WTC11 (cell line): ENCODE measurements around the gene SART1. TPM values are rescaled to one million over a fixed set of nuclear protein-coding genes. Genes with fewer than 3 reads are reported as not detected.

Source experiments
- ATAC-seq: fragments of 200-7000 bp; cut with Tn5 transposase; 2 replicates; pipeline ENCODE4 v1.10.0; 2021; ENCODE audit warnings: mild to moderate bottlenecking, moderate library complexity
- CTCF ChIA-PET: fragments of 300-600 bp; sonication (Branson Sonifier 250); formaldehyde crosslinking; loops from one replicate; lab custom pipeline; 2021; ENCODE audit warnings: antibody characterized with exemption; lab: Charles Lee
- POLR2A ChIA-PET: fragments of 350-600 bp; sonication (Branson Sonifier 250); formaldehyde crosslinking; loops from one replicate; lab custom pipeline; 2021; ENCODE audit warnings: antibody characterized with exemption; lab: Charles Lee
- DNase-seq: peaks from one replicate; pipeline ENCODE4 v3.0.0; 2021; ENCODE audit warnings: low spot score
- H3K27ac Mint-ChIP-seq: 2 replicates; pipeline ENCODE4 v1.8.0; 2021; ENCODE audit warnings: mixed read lengths
- H3K27me3 Mint-ChIP-seq: 2 replicates; pipeline ENCODE4 v1.8.0; 2021; ENCODE audit warnings: low read depth, mild to moderate bottlenecking, moderate library complexity, mixed read lengths
- H3K36me3 Mint-ChIP-seq: 2 replicates; pipeline ENCODE4 v1.8.0; 2021; ENCODE audit warnings: mixed read lengths
- H3K4me1 Mint-ChIP-seq: 2 replicates; pipeline ENCODE4 v1.8.0; 2022; ENCODE audit warnings: mixed read lengths
- H3K4me3 Mint-ChIP-seq: 2 replicates; pipeline ENCODE4 v1.8.0; 2021; ENCODE audit warnings: mild to moderate bottlenecking, moderate library complexity, mixed read lengths
- H3K9me3 Mint-ChIP-seq: 2 replicates; pipeline ENCODE4 v1.8.0; 2021; ENCODE audit warnings: mixed read lengths
- ARID4B ChIP-seq: sonication (generic); formaldehyde crosslinking; IDR thresholded peaks from 2 replicates; pipeline ENCODE4 v1.8.0; 2023; ENCODE audit warnings: missing genetic modification reagents, mild to moderate bottlenecking, borderline replicate concordance
- ATF1 ChIP-seq: sonication (generic); formaldehyde crosslinking; IDR thresholded peaks from 2 replicates; pipeline ENCODE4 v1.8.1; 2023; ENCODE audit warnings: mild to moderate bottlenecking, moderate library complexity, missing genetic modification reagents
- ATF6 ChIP-seq: sonication (generic); formaldehyde crosslinking; IDR thresholded peaks from 2 replicates; pipeline ENCODE4 v1.8.1; 2023; ENCODE audit warnings: mild to moderate bottlenecking, missing genetic modification reagents
- E2F5 ChIP-seq: sonication (generic); formaldehyde crosslinking; IDR thresholded peaks from 2 replicates; pipeline ENCODE4 v1.8.1; 2022; ENCODE audit warnings: mild to moderate bottlenecking, moderate library complexity, missing genetic modification reagents
- ESRRA ChIP-seq: sonication (generic); formaldehyde crosslinking; IDR thresholded peaks from 2 replicates; pipeline ENCODE4 v1.8.1; 2022; ENCODE audit warnings: mild to moderate bottlenecking, missing genetic modification reagents, borderline replicate concordance
- FOXP1 ChIP-seq: sonication (generic); formaldehyde crosslinking; IDR thresholded peaks from 2 replicates; pipeline ENCODE4 v1.8.0; 2022; ENCODE audit warnings: missing genetic modification reagents, mild to moderate bottlenecking, moderate library complexity, borderline replicate concordance
- GABPB1 ChIP-seq: sonication (generic); formaldehyde crosslinking; IDR thresholded peaks from 2 replicates; pipeline ENCODE4 v1.8.1; 2023; ENCODE audit warnings: mild to moderate bottlenecking, missing genetic modification reagents
- HMGA2 ChIP-seq: fragments of 250-450 bp; sonication (Bioruptor Pico); IDR thresholded peaks from 2 replicates; pipeline ENCODE4 v1.4.0; 2021; ENCODE audit warnings: mild to moderate bottlenecking, moderate library complexity
- JUN ChIP-seq: sonication (generic); formaldehyde crosslinking; IDR thresholded peaks from 2 replicates; pipeline ENCODE4 v1.8.0; 2023; ENCODE audit warnings: mild to moderate bottlenecking, missing genetic modification reagents
- MYBL2 ChIP-seq: sonication (generic); formaldehyde crosslinking; IDR thresholded peaks from 2 replicates; pipeline ENCODE4 v1.8.1; 2023; ENCODE audit warnings: mild to moderate bottlenecking, moderate library complexity, missing genetic modification reagents
- NFYB ChIP-seq: sonication (generic); formaldehyde crosslinking; conservative IDR thresholded peaks from 2 replicates; pipeline ENCODE4 v1.8.0; 2022; ENCODE audit warnings: low read depth, missing genetic modification reagents
- PREB ChIP-seq: sonication (generic); formaldehyde crosslinking; IDR thresholded peaks from 2 replicates; pipeline ENCODE4 v1.8.1; 2022; ENCODE audit warnings: mild to moderate bottlenecking, missing genetic modification reagents, moderate library complexity, borderline replicate concordance
- RELA ChIP-seq: sonication (generic); formaldehyde crosslinking; IDR thresholded peaks from 2 replicates; pipeline ENCODE4 v1.8.1; 2022; ENCODE audit warnings: missing genetic modification reagents, mild to moderate bottlenecking, borderline replicate concordance
- SMAD3 ChIP-seq: sonication (generic); formaldehyde crosslinking; IDR thresholded peaks from 2 replicates; pipeline ENCODE4 v1.8.0; 2022; ENCODE audit warnings: missing genetic modification reagents, mild to moderate bottlenecking, borderline replicate concordance
- SMAD4 ChIP-seq: sonication (generic); formaldehyde crosslinking; IDR thresholded peaks from 2 replicates; pipeline ENCODE4 v1.8.0; 2022; ENCODE audit warnings: mild to moderate bottlenecking, missing genetic modification reagents
- TCF7 ChIP-seq: sonication (generic); formaldehyde crosslinking; IDR thresholded peaks from 2 replicates; pipeline ENCODE4 v1.8.0; 2022; ENCODE audit warnings: mild to moderate bottlenecking, low read depth, missing genetic modification reagents, moderate library complexity
- ZBTB43 ChIP-seq: sonication (generic); formaldehyde crosslinking; IDR thresholded peaks from 2 replicates; pipeline ENCODE4 v1.8.1; 2023; ENCODE audit warnings: mild to moderate bottlenecking, missing genetic modification reagents
- total RNA-seq: library from RNA; stranded (reverse); gene quantifications from 3 replicates; pipeline ENCODE4 v1.2.3, GENCODE V29; 2021

The SART1 gene
- total RNA-seq, 1 experiment from 2014 or later: 57.0 TPM

GRCh38 chr11:65952052-65952521 lies 9.4 kb upstream of the SART1 start:
- DNase-seq (no peak), ATAC-seq (no peak)
- Mint-ChIP-seq H3K4me1 (peaks cover 5% of the 10 kb centered on the region), H3K9me3 (no peaks in the 10 kb centered on the region), H3K27ac (no peak overlapping the region), H3K27me3 (no peaks in the 10 kb centered on the region), H3K4me3 (no peak overlapping the region), H3K36me3 (no peaks in the 10 kb centered on the region)
- CTCF ChIA-PET: interaction anchor here (0.9 to 1.7 kb wide), 3 partner anchors 64 to 70 kb away, joined by 3 to 7 read pairs (median 4); partner anchors contain the start of gene FIBP
- TF ChIP-seq GABPB1 (CRISPR knock-in tag): peak; percentile 51; the same call in 1 of the 2 replicates
- no peak for TF ChIP-seq MYBL2 (CRISPR knock-in tag)
- TF ChIP-seq ZBTB43: no peak
- TF ChIP-seq PREB (CRISPR knock-in tag): no peak
- POLR2A ChIA-PET: no interaction called here

DNA sequence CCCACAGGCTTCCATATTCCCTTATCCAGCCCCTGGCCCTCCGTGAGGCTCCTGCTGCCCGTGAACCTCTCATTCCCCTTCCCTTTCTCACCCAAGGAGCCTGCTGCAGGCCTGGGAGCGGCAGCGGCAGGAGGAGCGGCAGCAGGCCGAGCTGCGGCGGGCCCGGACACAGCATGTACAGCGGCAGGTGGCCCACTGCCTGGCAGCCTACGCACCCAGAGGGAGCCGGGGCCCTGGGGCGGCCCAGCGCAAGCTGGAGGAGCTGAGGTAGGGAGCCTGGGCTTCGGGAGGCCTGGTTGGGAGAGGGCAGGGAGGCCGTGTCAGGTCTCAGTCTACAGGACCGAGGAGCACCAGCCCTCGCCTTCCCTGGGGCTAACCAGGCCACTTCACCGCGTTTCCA lies 8.1 kb upstream of the SART1 start:
- Mint-ChIP-seq H3K9me3 (no peaks in the 10 kb centered on the region), H3K27ac (no peak overlapping the region), H3K27me3 (peaks cover 3% of the 10 kb centered on the region; the same call in 1 of the 2 replicates), H3K36me3 (no peaks in the 10 kb centered on the region), H3K4me3 (no peak overlapping the region), H3K4me1 (peaks cover 3% of the 10 kb centered on the region; the same call in 1 of the 2 replicates)
- ChIA-PET CTCF (interaction anchor here (1.0 to 2.2 kb wide), 3 partner anchors 22 to 65 kb away, joined by 4 to 9 read pairs (median 7); partner anchors contain the start of gene FIBP), POLR2A (interaction anchor here (0.7 kb wide), 1 partner anchor 31 kb away, joined by 3 read pairs; no protein-coding TSS in a partner anchor)
- no peak for ATAC-seq
- no peak for TF ChIP-seq ATF6 (CRISPR knock-in tag)
- DNase-seq: no peak

DNA sequence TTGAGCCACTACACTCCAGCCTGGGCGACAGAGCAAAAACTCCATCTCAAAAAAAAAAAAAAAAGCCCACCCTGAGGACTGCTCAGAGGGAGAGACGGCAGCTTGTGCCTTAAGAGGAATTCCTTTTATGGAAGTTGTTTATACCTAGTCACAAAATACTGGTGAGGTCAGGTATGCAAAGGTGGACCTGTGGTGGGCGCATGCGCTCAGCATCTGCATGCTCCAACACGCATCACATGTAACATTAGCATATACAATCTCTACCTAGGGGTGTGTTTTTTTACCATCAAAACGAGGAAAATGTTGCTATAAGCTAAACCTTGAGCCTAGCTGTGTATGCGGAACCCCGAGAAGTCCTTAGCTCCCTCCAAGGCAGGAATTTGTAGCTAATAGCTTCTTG lies 6.8 kb upstream of the SART1 start:
- ATAC-seq (no peak), DNase-seq (no peak)
- TF ChIP-seq FOXP1 (CRISPR knock-in tag) (no peak), NFYB (CRISPR knock-in tag) (no peak), JUN (no peak), ATF1 (CRISPR knock-in tag) (no peak), RELA (no peak), HMGA2 (no peak), TCF7 (no peak), ESRRA (CRISPR knock-in tag) (no peak), PREB (CRISPR knock-in tag) (no peak), E2F5 (CRISPR knock-in tag) (no peak), SMAD4 (CRISPR knock-in tag) (no peak), SMAD3 (CRISPR knock-in tag) (no peak), ARID4B (CRISPR knock-in tag) (no peak)
- POLR2A ChIA-PET: interaction anchor here (1.2 kb wide), 1 partner anchor 9 kb away, joined by 4 read pairs; no protein-coding TSS in a partner anchor
- Mint-ChIP-seq H3K27me3 (peaks cover 3% of the 10 kb centered on the region; the same call in 1 of the 2 replicates), H3K4me1 (peaks cover 10% of the 10 kb centered on the region), H3K27ac (peak overlapping the region; percentile 53; the same call in 1 of the 2 replicates), H3K4me3 (no peak overlapping the region), H3K9me3 (no peaks in the 10 kb centered on the region), H3K36me3 (no peaks in the 10 kb centered on the region)
- CTCF ChIA-PET: interaction anchor here (0.6 to 2.2 kb wide), 6 partner anchors 64 to 727 kb away, joined by 3 to 9 read pairs (median 4); partner anchors contain the start of genes CCDC85B and FIBP
